IMR-90 (cell line): ENCODE results near the gene ITPKC.

Source experiments
- CEBPB ChIP-seq: IDR thresholded peaks from 2 replicates; pipeline ENCODE4 v1.6.1; 2012; ENCODE audit warnings: low read depth, low read length, improper control_type of control experiment
- CTCF ChIP-seq: conservative IDR thresholded peaks from 2 replicates; pipeline ENCODE4 v1.5.1; 2012; ENCODE audit warnings: mild to moderate bottlenecking, low read depth, low read length, improper control_type of control experiment
- MAZ ChIP-seq: IDR thresholded peaks from 2 replicates; pipeline ENCODE4 v1.6.1; 2012; ENCODE audit warnings: low read depth, mild to moderate bottlenecking, low read length, improper control_type of control experiment, moderate library complexity, borderline replicate concordance
- POLR2A ChIP-seq: IDR thresholded peaks from 2 replicates; pipeline ENCODE4 v1.6.1; 2012; ENCODE audit warnings: mild to moderate bottlenecking, low read depth, low read length
- USF2 ChIP-seq: fragments of 150-350 bp; IDR thresholded peaks from 2 replicates; pipeline ENCODE4 v1.6.1; 2017; ENCODE audit warnings: mild to moderate bottlenecking, antibody characterized with exemption, low read length, low read depth

- TF ChIP-seq POLR2A (no peak), CTCF (no peak), USF2 (no peak), CEBPB (no peak), MAZ (no peak)
Observed at GRCh38 chr19:40763526-40763925, 46.6 kb downstream of the ITPKC start.
